ENCODE results near the gene TBX21.

DNA sequence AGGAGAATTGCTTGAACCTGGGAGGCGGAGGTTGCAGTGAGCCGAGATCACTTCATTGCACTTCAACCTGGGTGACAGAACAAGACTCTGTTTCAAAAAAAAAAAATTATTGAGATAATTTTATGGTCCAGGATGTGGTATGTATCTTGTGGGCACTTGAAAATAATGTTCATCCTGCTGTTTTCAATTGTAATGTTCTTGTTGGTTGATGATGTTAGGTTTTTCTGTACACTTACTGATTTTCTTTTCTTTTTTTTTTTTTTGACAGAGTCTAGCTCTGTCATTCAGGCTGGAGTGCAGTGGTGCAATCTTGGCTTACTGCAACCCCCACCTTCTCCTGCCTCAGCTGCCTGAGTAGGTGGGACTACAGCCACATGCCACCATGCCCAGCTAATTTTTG is 29.7 kb downstream of the TBX21 start:
- TF ChIP-seq SUZ12 (IDR thresholded peaks at IDR 0.05; ENCODE audit: unreplicated experiment) = no peak
- TF ChIP-seq, protein P1, sequence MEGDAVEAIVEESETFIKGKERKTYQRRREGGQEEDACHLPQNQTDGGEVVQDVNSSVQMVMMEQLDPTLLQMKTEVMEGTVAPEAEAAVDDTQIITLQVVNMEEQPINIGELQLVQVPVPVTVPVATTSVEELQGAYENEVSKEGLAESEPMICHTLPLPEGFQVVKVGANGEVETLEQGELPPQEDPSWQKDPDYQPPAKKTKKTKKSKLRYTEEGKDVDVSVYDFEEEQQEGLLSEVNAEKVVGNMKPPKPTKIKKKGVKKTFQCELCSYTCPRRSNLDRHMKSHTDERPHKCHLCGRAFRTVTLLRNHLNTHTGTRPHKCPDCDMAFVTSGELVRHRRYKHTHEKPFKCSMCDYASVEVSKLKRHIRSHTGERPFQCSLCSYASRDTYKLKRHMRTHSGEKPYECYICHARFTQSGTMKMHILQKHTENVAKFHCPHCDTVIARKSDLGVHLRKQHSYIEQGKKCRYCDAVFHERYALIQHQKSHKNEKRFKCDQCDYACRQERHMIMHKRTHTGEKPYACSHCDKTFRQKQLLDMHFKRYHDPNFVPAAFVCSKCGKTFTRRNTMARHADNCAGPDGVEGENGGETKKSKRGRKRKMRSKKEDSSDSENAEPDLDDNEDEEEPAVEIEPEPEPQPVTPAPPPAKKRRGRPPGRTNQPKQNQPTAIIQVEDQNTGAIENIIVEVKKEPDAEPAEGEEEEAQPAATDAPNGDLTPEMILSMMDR (IDR thresholded peaks at IDR 0.05 in 2 of 3, conservative IDR thresholded peaks at IDR 0.05 in 1 of 3; ENCODE audit: control insufficient read depth in 2 of 3, extremely low read depth in 1 of 3, insufficient read depth in 1 of 3, low read depth in 3 of 3, low read length in 3 of 3) = no peak
- TF ChIP-seq TCF7 (IDR thresholded peaks at IDR 0.05; ENCODE audit: borderline replicate concordance) = no peak

Data from GM12878 (cell line).